ENCODE data around the gene HTR1B. TPM values are rescaled to one million over a fixed set of nuclear protein-coding genes. Genes with fewer than 3 reads are reported as not detected.

The HTR1B gene
- under 1 TPM in 1 of 4 donors, not detected in 3; 0.36 TPM for total RNA-seq

GRCh38 chr6:77463308-77463860 lies at the start of gene HTR1B:
TSS of gene HTR1B (minus strand) at chr6:77463491. CDS start at chr6:77463403, 88 bp downstream.
- 4% methylated on average over 30 of the region's 31 CpGs for WGBS
- peaks cover 36% of the 10 kb centered on the region for H3K4me1 ChIP-seq
- TF ChIP-seq POLR2AphosphoS5 (IDR thresholded peaks at IDR 0.05): no peak
- no peak for TF ChIP-seq POLR2A (IDR thresholded peaks at IDR 0.05)
- TF ChIP-seq EP300 (IDR thresholded peaks at IDR 0.05): no peak
- TF ChIP-seq CTCF (IDR thresholded peaks at IDR 0.05): no peak
- no peaks in the 10 kb centered on the region for H3K36me3 ChIP-seq
- peak within 1 kb of the TSS; percentile 45 for H3K4me3 ChIP-seq
- no peaks in the 10 kb centered on the region for H3K9me3 ChIP-seq
- H3K27ac ChIP-seq: no peak within 1 kb of the TSS
- peaks cover 57% of the 10 kb centered on the region for H3K27me3 ChIP-seq
- DNase-seq (ENCODE audit: low spot score in 2 of 2): no peak

- no peak for TF ChIP-seq POLR2AphosphoS5 (IDR thresholded peaks at IDR 0.05)
- TF ChIP-seq CTCF (IDR thresholded peaks at IDR 0.05): no peak
- TF ChIP-seq POLR2A (IDR thresholded peaks at IDR 0.05): no peak
- TF ChIP-seq EP300 (IDR thresholded peaks at IDR 0.05): no peak
- H3K4me3 ChIP-seq: no peak overlapping the region
- no peak for DNase-seq (ENCODE audit: low spot score in 2 of 2)
Measured at GRCh38 chr6:77512554-77512953, 49.3 kb upstream of the HTR1B start.

GRCh38 chr6:77511860-77512259 lies 48.6 kb upstream of the HTR1B start:
- no peak for DNase-seq (ENCODE audit: low spot score in 2 of 2)
- no peak overlapping the region for H3K4me3 ChIP-seq
- WGBS: 100% methylated on average over 1 of the region's 1 CpG
- no peaks in the 10 kb centered on the region for H3K27me3 ChIP-seq
- peaks cover 17% of the 10 kb centered on the region for H3K9me3 ChIP-seq
- H3K36me3 ChIP-seq: no peaks in the 10 kb centered on the region
- TF ChIP-seq POLR2A (IDR thresholded peaks at IDR 0.05) (no peak), CTCF (IDR thresholded peaks at IDR 0.05) (no peak), POLR2AphosphoS5 (IDR thresholded peaks at IDR 0.05) (no peak), EP300 (IDR thresholded peaks at IDR 0.05) (no peak)
- no peaks in the 10 kb centered on the region for H3K4me1 ChIP-seq
- no peak overlapping the region for H3K27ac ChIP-seq

More at GRCh38 chr6:77512554-77512953, 49.3 kb upstream of the HTR1B start:
- H3K36me3 ChIP-seq: no peaks in the 10 kb centered on the region
- H3K27ac ChIP-seq: no peak overlapping the region
- no peaks in the 10 kb centered on the region for H3K27me3 ChIP-seq
- H3K9me3 ChIP-seq: peaks cover 17% of the 10 kb centered on the region
- H3K4me1 ChIP-seq: no peaks in the 10 kb centered on the region

GRCh38 chr6:77502981-77503380 lies 39.7 kb upstream of the HTR1B start:
- 67% methylated on average over 1 of the region's 1 CpG for WGBS
- H3K36me3 ChIP-seq: no peaks in the 10 kb centered on the region

GRCh38 chr6:77492530-77492929 lies 29.2 kb upstream of the HTR1B start:
- WGBS: 51% methylated on average over 2 of the region's 2 CpGs
- no peaks in the 10 kb centered on the region for H3K4me1 ChIP-seq
- no peaks in the 10 kb centered on the region for H3K27me3 ChIP-seq
- TF ChIP-seq EP300 (IDR thresholded peaks at IDR 0.05) (no peak), POLR2A (IDR thresholded peaks at IDR 0.05) (no peak), CTCF (IDR thresholded peaks at IDR 0.05) (no peak), POLR2AphosphoS5 (IDR thresholded peaks at IDR 0.05) (no peak)
- H3K27ac ChIP-seq: no peak overlapping the region
- DNase-seq (ENCODE audit: low spot score in 2 of 2): no peak
- H3K4me3 ChIP-seq: no peak overlapping the region
- no peaks in the 10 kb centered on the region for H3K36me3 ChIP-seq
- H3K9me3 ChIP-seq: no peaks in the 10 kb centered on the region

More at GRCh38 chr6:77502981-77503380, 39.7 kb upstream of the HTR1B start:
- Histone ChIP-seq H3K27me3 (no peaks in the 10 kb centered on the region), H3K27ac (no peak overlapping the region), H3K4me1 (no peaks in the 10 kb centered on the region), H3K9me3 (no peaks in the 10 kb centered on the region), H3K4me3 (no peak overlapping the region)
- TF ChIP-seq CTCF (IDR thresholded peaks at IDR 0.05) (no peak), EP300 (IDR thresholded peaks at IDR 0.05) (no peak), POLR2A (IDR thresholded peaks at IDR 0.05) (no peak), POLR2AphosphoS5 (IDR thresholded peaks at IDR 0.05) (no peak)
- DNase-seq (ENCODE audit: low spot score in 2 of 2): no peak

Data from suprapubic skin (tissue), 4 donors.